Sigmoid colon (tissue), 7 donors: ENCODE data around the gene SLC7A14. TPM values are rescaled to one million over a fixed set of nuclear protein-coding genes. Genes with fewer than 3 reads are reported as not detected.

Experiments used
- DNase-seq: peaks from one replicate; pipeline ENCODE4 v3.0.0-alpha.2; 2019
- H3K27ac ChIP-seq, 4 donors: fragments of 200-600 bp; sonication (generic); one replicate each; pipeline ENCODE4 v1.5.1; 2016 to 2019; ENCODE audit warnings: mild to moderate bottlenecking in 1 of 4
- H3K27me3 ChIP-seq, 3 donors: fragments of 200-600 bp; sonication (generic); one replicate each; pipeline ENCODE4 v1.5.1; 2019; ENCODE audit warnings: mild to moderate bottlenecking in 1 of 3
- H3K36me3 ChIP-seq, 4 donors: fragments of 200-600 bp; sonication (generic); one replicate each; pipeline ENCODE4 v1.5.1; 2016 to 2019
- H3K4me1 ChIP-seq, 4 donors: fragments of 200-600 bp; sonication (generic); one replicate each; pipeline ENCODE4 v1.5.1; 2017 to 2019
- H3K4me3 ChIP-seq, 4 donors: fragments of 200-600 bp; sonication (generic); one replicate each; pipeline ENCODE4 v1.5.1; 2017 to 2019; ENCODE audit warnings: mild to moderate bottlenecking in 2 of 4, moderate library complexity in 1 of 4
- H3K9me3 ChIP-seq, 4 donors: fragments of 200-600 bp in 3 of 4; sonication (generic) in 3 of 4; one replicate each; pipeline versions ENCODE4 v1.5.1 to v1.6.1; 2013 to 2019
- EP300 ChIP-seq, 4 donors: sonication (generic); formaldehyde crosslinking; IDR thresholded peaks; one replicate each; pipeline ENCODE4 v1.6.1; 2017; ENCODE audit warnings: antibody characterized with exemption in 4 of 4
- POLR2A ChIP-seq, 2 donors: fragments of 450-650 bp; IDR thresholded peaks; one replicate each; pipeline ENCODE4 v1.6.1; 2016; ENCODE audit warnings: antibody characterized with exemption in 2 of 2, mild to moderate bottlenecking in 2 of 2, moderate library complexity in 2 of 2
- POLR2AphosphoS5 ChIP-seq, 4 donors: sonication (generic); formaldehyde crosslinking; IDR thresholded peaks; one replicate each; pipeline ENCODE4 v1.6.1; 2017; ENCODE audit warnings: antibody characterized with exemption in 4 of 4
- WGBS, 2 donors: extraction: QIAGEN DNeasy Blood & Tissue Kit; methylation state at CpG; one replicate each; pipeline ENCODE4 v1.1.7; 2013; 5-methylcytosine and 5-hydroxymethylcytosine counted together
- intact Hi-C: fragments of 100-400 bp; cut with DNase I; formaldehyde crosslinking; loops from one replicate; pipeline ENCODE4 v1.15.1; 2023
- polyA plus RNA-seq, 3 donors: library from polyadenylated mRNA; stranded (reverse); fragments of 200-250 nt; gene quantifications; one replicate each; pipeline ENCODE4 v1.2.3, GENCODE V29; 2013
- total RNA-seq, 4 donors: library from RNA; depleted of rRNA; stranded (reverse); fragments of >200 nt; gene quantifications; one replicate each; pipeline ENCODE4 v1.1.0, GENCODE V29; 2016
- TF ChIP-seq, protein P1 (sequence below), 4 experiments: fragments of 450-650 bp in 3 of 4; fragments of 200-600 bp in 1 of 4; IDR thresholded peaks; one replicate each; pipeline ENCODE4 v1.5.1; 2016 to 2019; ENCODE audit warnings: antibody characterized with exemption in 4 of 4, mild to moderate bottlenecking in 3 of 4, moderate library complexity in 2 of 4
- donor health status: healthy with polysubstance abuse.
- donor health status: Bipolar disorder and iron deficiency.
- donor health status: healthy.

The SLC7A14 gene
- total RNA-seq (1 to 10 TPM in 3 of 4 donors, under 1 TPM in 1; 0.82 to 3.9 (median 2.9) TPM), polyA plus RNA-seq (under 1 TPM in 1 of 3 donors, not detected in 2; 0.79 TPM)

DNA sequence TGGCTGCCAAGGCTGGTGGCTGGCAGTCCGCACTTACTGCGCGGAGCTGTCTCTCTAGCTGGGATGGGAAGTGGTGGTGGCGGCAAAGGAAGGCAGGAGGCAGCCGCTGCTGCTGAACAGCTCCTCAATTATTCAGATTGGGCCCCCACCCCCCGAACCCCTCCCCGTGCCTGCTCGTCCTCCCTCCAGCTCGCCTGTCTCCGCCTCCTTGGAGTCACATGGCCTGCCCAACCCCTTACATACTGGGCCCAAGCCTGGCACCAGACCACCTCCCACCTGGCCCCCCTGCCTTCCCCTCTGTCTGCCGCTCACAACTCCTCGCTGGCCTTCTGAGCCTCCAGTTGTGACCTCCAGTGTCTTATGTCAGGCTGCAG is at the start of gene SLC7A14:
Gene SLC7A14, minus strand, starts transcription at position 139 of the 374 bp plus-strand sequence. CDS start 59,139 bp downstream, outside the sequence.
- H3K27me3 ChIP-seq = peaks cover 19 to 44% (median 30%) of the 10 kb centered on the region in 3 donors
- TF ChIP-seq POLR2AphosphoS5 (IDR thresholded peaks at IDR 0.05) = no peak
- TF ChIP-seq EP300 (IDR thresholded peaks at IDR 0.05) = no peak
- no peak for TF ChIP-seq POLR2A (IDR thresholded peaks at IDR 0.05)
- TF ChIP-seq, protein P1, sequence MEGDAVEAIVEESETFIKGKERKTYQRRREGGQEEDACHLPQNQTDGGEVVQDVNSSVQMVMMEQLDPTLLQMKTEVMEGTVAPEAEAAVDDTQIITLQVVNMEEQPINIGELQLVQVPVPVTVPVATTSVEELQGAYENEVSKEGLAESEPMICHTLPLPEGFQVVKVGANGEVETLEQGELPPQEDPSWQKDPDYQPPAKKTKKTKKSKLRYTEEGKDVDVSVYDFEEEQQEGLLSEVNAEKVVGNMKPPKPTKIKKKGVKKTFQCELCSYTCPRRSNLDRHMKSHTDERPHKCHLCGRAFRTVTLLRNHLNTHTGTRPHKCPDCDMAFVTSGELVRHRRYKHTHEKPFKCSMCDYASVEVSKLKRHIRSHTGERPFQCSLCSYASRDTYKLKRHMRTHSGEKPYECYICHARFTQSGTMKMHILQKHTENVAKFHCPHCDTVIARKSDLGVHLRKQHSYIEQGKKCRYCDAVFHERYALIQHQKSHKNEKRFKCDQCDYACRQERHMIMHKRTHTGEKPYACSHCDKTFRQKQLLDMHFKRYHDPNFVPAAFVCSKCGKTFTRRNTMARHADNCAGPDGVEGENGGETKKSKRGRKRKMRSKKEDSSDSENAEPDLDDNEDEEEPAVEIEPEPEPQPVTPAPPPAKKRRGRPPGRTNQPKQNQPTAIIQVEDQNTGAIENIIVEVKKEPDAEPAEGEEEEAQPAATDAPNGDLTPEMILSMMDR (IDR thresholded peaks at IDR 0.05) = no peak
- WGBS, 2 donors = 13 to 25% methylated on average over 12 of the region's 12 CpGs
- no peak for DNase-seq
- H3K4me1 ChIP-seq = peaks cover 0 to 13% (median 10%) of the 10 kb centered on the region in 4 donors
- intact Hi-C loops = no loop called here
- no peaks in the 10 kb centered on the region for H3K36me3 ChIP-seq
- H3K4me3 ChIP-seq = peak within 1 kb of the TSS in 2 of 4 donors; percentile 9 to 21
- H3K9me3 ChIP-seq = no peaks in the 10 kb centered on the region
- no peak within 1 kb of the TSS for H3K27ac ChIP-seq

DNA sequence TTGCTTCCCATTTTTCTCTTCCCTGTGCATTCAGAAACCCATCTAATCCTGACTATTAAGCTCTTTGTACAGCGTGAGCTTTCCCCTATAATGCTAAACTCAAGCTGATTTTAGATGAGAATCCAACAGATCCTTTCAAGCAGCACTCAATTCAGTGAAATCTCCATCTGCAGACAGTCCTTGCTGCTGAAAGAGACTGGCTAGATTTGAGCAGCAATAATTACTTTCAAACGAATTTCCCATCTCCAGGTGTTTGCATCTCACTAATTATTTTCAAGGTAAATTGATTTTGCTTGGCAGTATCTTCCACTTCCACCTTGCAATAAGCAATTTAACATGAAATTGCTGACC is 49.5 kb upstream of the SLC7A14 start:
- WGBS, 2 donors = 47 to 62% methylated on average over 2 of the region's 2 CpGs
- no peaks in the 10 kb centered on the region for H3K27me3 ChIP-seq
- no peak for DNase-seq
- TF ChIP-seq POLR2A (IDR thresholded peaks at IDR 0.05) = no peak
- TF ChIP-seq, protein P1 (IDR thresholded peaks at IDR 0.05) = no peak
- intact Hi-C loops = no loop called here
- no peak overlapping the region for H3K27ac ChIP-seq
- H3K4me3 ChIP-seq = no peak overlapping the region
- no peaks in the 10 kb centered on the region for H3K9me3 ChIP-seq
- no peaks in the 10 kb centered on the region for H3K36me3 ChIP-seq
- no peaks in the 10 kb centered on the region for H3K4me1 ChIP-seq

DNA sequence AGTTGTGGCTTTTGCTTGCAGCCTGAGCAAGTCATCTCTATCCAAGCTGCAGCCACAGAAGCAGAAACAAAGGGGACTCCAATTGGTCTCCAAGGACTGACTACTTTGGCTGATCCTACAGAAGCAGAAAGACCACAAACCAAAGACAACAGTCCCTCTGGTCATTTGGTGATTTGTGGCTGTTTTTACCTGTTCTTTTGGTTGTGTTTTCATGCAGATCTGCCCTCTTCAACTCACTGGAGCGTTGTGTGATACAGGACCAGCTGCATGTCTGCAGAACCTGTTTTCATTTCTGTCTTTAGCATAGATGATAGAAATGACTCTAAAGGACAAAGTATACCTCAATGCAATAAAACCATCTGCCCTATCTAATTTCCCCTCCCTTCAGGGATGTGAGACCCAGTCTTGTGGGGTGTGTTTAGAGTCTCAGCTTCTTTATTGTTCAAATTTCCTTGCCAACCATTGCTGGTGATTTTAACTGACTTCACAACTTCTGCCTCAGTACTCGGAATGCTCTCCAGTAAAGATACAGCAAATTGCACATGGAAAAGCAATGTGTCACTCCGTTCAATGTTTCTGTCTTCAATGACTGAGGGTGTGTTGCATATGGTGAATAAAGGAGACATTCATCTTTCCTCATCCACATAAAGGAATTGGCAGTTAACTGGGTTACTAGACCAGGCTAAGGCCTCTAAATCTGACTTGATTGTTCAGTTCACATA is 48.9 kb upstream of the SLC7A14 start:
- Histone ChIP-seq H3K27me3 (no peaks in the 10 kb centered on the region), H3K36me3 (no peaks in the 10 kb centered on the region), H3K27ac (no peak overlapping the region), H3K4me3 (no peak overlapping the region), H3K9me3 (no peaks in the 10 kb centered on the region), H3K4me1 (no peaks in the 10 kb centered on the region)
- intact Hi-C loops = no loop called here
- 13 to 58% methylated on average over 3 of the region's 3 CpGs for WGBS, 2 donors
- DNase-seq = no peak
- TF ChIP-seq, protein P1 (IDR thresholded peaks at IDR 0.05) = no peak
- no peak for TF ChIP-seq POLR2AphosphoS5 (IDR thresholded peaks at IDR 0.05)
- no peak for TF ChIP-seq POLR2A (IDR thresholded peaks at IDR 0.05)
- no peak for TF ChIP-seq EP300 (IDR thresholded peaks at IDR 0.05)

DNA sequence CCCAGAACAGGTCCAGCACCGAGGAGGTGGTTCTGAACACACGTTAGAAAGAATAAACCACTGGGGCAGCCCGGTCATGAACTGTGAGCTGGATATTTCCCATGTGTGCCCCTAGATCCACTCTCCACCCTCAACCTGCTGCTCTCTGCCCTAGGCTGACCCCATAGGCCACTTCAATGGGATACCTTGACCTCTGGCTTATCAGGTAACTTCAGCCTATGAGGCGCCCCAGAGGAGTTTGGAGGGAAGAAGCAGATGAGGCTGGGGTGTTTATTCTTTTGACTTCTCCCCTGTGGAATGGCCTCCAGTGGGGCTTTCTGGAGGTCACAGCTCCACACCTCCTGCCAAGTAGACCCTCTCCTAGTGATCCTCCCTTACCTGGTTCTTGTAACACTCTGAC is 47.7 kb upstream of the SLC7A14 start:
- H3K9me3 ChIP-seq = no peaks in the 10 kb centered on the region
- 90 to 91% methylated on average over 4 of the region's 4 CpGs for WGBS, 2 donors
- no peak for DNase-seq
- no peaks in the 10 kb centered on the region for H3K36me3 ChIP-seq
- intact Hi-C loops = no loop called here
- no peak for TF ChIP-seq POLR2AphosphoS5 (IDR thresholded peaks at IDR 0.05)
- no peak for TF ChIP-seq EP300 (IDR thresholded peaks at IDR 0.05)
- no peaks in the 10 kb centered on the region for H3K27me3 ChIP-seq
- H3K27ac ChIP-seq = no peak overlapping the region
- H3K4me1 ChIP-seq = no peaks in the 10 kb centered on the region
- H3K4me3 ChIP-seq = no peak overlapping the region

DNA sequence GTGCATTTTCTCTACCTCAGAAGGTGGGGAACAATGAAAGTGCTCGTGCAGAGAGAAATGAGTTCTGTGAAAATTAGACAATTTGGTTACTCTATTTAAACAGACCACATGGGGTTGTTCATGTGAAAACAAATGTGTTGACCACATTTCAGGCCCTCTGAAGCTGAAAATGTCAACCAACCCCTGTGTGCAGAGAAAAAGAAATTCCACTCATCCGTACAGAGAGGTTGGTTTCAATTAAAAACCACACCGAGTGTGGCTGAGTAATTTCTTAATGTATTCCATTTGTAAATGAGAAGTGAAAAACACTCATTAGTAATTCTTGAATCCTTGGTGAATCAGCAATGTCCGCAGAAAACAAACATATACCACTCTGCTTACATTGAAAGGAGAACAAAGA is 46.9 kb upstream of the SLC7A14 start:
- Histone ChIP-seq H3K27me3 (no peaks in the 10 kb centered on the region), H3K27ac (no peak overlapping the region), H3K4me3 (no peak overlapping the region), H3K9me3 (no peaks in the 10 kb centered on the region), H3K36me3 (no peaks in the 10 kb centered on the region), H3K4me1 (no peaks in the 10 kb centered on the region)
- 67 to 81% methylated on average over 4 of the region's 4 CpGs for WGBS, 2 donors
- intact Hi-C loops = no loop called here
- TF ChIP-seq, protein P1 (IDR thresholded peaks at IDR 0.05) = no peak
- TF ChIP-seq EP300 (IDR thresholded peaks at IDR 0.05) (no peak), POLR2AphosphoS5 (IDR thresholded peaks at IDR 0.05) (no peak), POLR2A (IDR thresholded peaks at IDR 0.05) (no peak)
- DNase-seq = no peak
